NCI-H187 treated with DMSO at 0.1 percent for 48 hours (cell line): ENCODE results near the gene SCD5.
"Not testable (repeated sequence)": the region's sequence is repeated elsewhere in the genome, so short reads cannot be mapped to it uniquely, and the experiment has no call there.

ENCODE experiments used
- DNase-seq: peaks from one replicate; lab custom pipeline; 2025; lab: John Stamatoyannopoulos, UW

The SCD5 gene

DNA sequence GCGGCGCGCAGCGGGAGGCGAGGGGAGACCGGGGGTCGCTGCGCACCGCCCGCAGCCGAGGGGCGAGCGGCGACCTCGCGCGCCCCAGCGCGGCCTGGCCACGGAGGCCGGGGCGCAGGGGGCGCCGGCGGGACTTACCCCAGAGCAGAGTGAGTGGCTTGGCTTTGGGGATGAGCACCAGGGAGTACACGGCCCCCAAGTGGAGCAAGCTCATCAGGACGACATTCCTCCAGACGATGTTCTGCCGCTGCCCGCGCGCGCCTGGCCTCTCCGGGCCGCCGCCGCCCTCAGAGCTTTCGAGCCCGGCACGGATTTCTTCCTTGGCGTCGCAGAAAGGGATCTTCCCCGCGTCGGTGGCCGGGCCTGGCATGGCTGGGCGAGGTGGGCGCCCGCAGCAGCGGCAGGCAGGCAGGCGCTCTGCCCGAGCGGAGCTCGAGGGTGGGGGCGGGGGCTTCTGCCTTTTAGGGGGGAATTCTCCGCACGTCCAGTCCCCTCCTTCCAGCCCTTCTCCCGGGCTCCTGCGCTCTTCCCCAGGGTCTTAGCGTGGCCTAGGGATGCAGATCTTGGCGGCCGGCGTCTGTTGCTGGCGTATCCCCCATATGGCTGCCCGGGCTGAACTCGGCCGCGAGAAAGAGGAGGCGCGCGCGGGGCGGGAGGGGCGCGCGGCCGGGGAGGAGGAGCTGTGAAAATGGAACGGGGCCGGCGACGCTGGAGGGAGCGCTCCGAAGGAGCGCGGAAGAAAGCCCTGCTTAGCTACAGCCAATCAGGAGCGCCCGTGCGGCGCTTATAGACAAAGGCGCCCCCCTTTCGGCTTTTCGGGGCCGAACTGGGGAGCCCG, at the start of gene SCD5:
Gene SCD5, minus strand, starts transcription at position 629 of the 838 bp plus-strand sequence. Its CDS starts 259 bp downstream, at position 370.
- DNase-seq, result no peak

DNA sequence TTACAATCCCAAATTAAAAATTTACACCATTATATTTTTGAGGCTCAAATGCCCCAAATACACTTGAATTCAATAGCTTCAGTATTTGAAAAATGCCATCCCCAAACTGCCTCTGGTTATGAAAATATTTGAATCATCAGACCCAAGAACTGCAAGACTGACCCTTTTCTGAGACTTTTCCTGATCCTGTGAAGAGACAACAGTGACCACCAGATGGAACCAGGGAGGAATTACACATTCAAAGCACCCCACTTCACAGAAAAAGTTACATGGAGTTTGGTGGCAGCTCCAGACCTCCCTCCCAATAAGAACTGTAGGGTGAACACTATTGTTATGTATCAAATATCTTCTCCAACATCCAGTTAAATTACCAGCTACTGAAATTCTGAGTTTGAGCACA, 44.0 kb upstream of the SCD5 start:
- DNase-seq, result no peak

DNA sequence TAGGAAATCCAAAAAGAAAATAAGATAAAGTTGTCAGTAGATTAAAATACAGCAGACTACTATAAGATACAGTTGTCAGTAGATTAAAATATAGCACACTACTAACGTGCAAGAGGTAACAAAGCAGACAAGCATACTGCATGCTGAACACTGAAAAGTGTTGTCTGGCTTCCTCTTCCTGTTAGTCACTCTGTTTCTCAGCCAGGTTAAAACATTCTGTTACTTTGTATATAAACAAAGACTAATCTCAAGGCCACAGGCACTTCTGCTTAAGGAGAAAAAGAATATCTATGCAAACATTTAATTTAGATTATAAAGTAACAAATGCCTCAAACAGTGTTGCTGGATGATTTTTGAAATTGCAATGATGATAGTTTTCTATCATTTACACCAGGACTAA, 41.0 kb upstream of the SCD5 start:
- no peak for DNase-seq

DNA sequence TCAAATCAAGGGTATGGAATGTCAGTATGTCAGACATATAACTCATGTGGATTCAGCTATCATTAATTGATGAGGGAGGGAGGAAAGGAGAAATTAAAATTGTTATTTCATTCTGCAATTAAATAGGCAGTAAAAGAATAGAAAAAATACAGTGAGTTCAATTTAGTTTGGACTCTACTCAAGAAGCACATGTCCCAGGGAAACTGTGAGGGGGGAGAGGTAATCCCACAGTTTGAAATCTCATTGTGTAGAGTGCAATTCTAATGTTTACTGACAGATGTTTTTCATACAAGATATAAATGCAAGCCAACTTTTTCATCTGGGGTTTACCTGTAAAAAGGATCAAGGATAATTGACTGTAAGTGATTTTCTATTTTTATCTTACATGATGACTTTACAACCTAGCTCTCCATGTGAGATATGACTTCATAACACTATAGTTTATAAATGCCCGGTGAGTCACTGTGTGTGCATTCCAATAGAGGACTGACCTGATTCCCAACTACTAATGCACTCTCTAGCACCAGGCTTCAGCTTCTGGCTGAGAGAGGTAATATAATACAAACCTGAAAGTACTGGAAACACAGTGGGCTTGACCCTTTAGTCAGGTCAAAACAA, 35.2 kb upstream of the SCD5 start:
- DNase-seq, result no peak

DNA sequence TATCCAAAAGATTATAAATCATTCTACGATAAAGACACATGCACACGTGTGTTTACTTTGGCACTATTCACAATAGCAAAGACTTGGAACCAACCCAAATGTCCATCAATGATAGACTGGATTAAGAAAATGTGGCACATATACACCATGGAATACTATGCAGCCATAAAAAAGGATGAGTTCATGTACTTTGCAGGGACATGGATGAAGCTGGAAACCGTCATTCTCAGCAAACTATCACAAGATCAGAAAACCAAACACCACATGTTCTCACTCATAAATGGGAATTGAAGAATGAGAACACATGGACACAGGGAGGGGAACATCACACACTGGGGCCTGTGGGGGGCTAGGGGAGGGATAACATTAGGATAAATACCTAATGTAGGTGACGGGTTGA, 34.5 kb upstream of the SCD5 start:
- not testable (repeated sequence) for DNase-seq

DNA sequence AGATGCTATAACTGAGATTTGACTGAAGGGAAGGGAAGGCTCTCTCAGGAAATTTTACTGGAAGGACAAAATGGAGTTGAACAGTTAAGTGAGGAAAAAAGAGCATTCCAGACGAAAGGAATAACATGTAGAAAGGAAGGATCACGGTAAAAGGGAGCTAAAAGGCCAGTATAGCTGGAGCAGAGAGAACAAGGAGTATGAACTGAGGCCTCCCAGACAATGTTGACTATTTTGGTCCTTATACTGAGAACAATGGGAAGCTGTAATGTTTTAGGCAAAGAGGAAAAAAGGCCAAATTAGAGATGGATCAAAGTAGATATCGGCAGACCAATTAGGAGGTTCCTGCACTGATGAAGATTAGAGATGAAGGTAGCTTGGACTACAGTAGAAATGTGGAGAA, 26.8 kb upstream of the SCD5 start:
- no peak for DNase-seq

DNA sequence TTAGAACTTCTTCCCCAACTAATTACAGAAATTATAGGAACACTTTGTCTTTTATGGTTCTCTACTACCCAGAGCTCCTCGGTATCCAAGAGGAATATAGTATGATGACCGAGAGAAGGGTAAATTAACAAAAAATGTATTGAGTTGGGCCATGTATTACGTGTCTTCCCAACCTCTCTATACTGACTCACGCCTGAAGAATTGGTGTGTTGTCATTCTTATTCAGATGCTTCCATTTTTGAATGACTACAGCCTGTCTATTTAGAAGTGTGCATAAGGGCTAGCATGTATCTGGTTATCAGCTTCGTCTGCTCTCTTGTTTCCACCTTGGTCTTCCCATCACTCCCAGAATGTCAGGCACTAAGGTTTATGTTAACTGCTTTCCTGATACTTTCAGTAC, 24.5 kb upstream of the SCD5 start:
- DNase-seq, result no peak

DNA sequence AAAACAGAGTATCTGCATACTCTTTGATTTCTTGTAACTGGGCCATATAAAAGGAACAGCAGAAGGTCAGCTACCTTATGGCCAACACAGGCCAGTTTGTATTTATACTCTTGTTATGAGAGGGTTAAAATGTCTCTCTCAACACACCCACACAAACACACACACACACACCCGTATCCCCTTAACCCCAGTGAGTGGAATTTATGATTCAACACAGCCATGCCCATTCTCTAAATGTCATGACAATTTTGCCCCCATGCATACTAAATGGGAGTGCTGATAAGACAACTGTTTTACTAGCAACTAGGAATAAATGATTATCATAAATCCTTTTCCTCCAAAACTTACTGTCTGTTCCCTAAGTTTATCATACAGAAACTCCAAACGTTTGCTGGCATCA, 22.1 kb upstream of the SCD5 start:
- DNase-seq, result no peak

DNA sequence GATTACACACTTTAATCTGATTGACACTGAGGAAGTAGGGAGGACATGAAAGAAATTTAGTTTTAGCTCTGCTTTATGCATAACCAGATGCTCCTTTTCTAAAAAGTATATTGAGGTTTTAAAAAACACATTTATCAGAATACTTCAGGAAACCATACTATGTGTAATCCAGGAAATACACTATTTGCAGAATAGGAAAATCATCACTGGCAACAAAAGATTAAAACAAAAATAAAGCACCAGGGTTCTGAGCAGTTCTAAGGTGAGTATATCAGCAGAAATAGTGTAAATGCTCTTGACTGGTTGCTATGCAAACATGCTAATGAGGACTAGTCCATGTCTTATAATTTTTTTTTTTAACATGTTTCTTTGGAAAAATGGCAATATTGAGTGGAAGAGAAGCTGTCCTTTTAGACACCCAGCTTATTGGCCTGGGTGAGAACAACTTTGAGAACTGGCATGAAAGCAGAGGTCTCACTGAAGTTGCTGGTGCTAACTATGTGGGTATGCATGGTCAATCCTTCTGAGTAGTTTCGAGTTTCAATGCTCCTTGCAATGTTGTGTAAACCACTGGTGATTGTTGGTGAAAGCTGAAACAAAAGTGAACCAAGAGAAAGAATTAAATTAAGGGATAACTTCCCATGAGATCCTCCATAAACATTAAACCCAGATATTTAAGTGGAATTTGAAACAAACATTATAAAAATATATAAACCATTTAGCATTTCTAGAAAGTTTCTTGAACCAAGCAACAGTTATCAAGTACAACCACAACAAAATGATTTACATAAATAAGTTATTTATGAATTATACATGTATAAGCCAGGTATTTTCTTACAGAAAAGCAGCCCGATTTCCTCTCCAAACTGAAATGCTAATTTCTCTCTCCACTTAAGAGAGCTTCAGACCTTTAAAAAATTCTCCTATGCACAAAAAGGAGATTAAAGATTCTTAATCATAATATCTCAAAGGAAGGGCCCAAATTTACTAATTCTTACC, 20.4 kb upstream of the SCD5 start:
- DNase-seq, result no peak

DNA sequence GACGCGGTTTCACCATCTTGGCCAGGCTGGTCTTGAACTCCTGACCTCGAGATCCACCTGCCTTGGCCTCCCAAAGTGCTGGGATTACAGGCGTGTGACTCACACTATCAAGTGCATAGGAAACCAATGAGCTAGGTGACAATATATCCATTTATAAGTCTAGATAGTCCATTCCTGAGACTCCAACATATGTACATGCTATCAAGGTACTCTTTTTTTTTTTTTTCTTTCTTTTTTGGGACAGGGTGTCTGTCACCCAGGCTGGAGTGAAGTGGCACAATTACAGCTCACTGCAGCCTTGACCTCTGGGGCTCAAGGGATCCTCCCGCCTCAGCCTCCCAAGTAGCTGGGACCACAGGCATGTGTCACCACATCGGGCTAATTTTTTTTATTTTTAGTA, 18.3 kb upstream of the SCD5 start:
- not testable (repeated sequence) for DNase-seq

DNA sequence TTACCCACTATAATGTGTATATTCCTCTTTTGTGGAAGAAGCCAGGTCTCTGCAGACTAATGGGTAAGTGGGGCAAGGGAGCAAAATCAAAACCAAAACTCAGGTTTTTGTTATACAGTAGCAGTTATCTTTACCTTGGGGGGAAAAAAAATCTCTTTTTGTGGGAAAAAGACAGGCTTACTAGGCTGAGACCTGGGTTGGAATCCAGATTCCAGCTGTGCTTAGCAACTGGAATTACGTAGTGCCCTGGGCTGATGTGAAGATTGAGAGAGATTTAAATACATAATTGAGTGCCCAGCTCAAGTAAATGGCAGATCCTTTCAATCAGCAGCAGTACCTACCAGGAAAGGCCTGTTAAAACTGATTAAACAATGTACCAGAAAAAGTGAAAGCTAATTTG, 15.4 kb upstream of the SCD5 start:
- no peak for DNase-seq

DNA sequence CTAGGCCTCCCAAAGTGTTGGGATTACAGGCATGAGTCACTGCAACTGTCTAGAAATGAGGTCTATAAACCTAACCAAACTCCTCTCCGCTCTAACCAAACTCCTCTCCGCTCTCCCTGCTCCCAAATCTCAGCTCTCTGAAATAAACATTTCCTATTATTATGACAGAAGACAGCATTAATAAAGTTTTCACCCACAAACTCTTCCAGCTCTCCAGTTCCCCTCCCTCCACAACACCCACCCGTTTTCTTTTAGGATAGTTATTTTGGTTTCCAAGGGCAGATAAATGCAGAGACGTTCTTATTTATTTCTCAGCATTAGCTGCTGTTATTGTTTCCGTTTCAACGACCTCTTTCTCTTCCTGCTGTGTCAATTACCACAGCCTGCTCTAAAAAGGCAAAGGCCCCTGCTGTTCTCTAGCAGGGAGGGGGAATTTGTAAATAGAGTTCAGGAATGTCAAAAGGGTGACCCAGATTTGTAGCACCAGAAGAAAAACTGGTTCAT, 13.3 kb upstream of the SCD5 start:
- DNase-seq, result no peak

DNA sequence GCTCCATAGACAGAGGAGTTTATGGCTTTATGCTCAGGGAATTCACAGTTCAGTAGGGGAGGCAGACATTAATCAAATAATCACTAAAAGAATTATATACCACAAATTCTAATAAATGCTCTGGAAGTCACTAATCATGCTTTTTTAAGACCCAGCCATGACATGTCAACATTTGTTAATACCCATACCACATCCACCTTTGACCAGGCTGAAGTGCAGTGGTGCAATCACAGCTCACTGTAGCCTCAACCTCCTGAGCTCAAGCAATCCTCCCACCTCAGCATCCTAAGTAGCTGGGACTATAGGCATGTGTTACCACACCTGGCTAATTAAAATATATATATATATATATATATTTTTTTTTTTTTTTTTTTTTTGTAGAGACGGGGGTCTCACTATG, 12.8 kb upstream of the SCD5 start:
- no peak for DNase-seq

DNA sequence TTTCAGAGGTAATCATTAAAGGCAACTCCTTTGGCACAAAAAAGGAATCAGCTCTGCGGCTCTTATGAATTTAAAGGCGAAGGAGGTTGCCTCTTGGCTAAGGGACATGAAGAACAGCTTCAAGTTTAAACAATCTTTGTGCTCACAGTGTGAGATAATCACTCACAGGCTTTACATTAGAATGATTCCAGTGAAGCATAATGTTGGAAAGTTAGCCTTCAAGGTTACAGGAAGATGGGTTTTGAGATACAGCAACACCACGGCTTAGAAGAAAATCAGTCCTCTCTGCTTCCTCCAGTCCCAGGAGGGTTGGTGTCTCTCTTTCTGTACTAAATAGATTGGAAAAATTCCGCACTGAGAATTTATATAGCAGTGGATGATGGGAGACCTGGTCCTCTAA, 11.6 kb upstream of the SCD5 start:
- no peak for DNase-seq

DNA sequence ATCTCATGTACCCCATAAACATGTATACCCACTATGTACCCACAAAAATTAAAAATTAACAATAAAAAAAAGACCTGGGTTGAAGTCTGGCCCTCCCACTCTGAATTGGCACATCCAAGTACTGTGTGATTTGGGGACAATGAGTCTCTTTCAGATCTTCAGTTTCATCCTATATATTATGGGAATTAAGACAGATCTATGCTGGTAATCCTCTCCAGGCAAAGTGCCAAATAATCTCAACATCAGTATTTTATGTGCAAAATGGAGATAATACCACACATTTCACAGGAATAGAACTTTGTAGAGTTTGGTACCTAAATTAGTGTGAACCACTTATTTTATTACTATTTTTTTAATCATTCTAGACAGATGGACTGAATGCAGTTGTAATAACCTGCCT, 11.0 kb upstream of the SCD5 start:
- DNase-seq, result no peak

DNA sequence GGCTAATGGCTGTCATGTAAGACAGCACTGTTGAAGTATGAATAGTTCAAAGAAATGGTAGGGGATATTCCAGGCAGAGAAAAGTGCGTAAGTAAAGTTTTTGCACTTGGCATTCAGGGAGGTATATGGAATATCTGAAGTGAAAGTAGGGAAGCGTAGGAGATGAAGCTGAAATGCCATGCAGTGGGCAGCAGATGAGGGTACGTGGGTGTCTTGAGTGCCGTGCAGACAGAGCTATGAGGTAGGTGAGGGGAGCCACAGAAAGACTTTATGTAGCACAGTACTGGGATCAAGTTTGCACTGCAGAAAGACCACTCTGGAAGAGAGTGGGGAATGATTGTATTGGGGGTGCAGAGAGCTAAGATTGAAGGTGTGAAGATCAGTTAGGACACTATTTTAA, 5.2 kb upstream of the SCD5 start:
- no peak for DNase-seq

DNA sequence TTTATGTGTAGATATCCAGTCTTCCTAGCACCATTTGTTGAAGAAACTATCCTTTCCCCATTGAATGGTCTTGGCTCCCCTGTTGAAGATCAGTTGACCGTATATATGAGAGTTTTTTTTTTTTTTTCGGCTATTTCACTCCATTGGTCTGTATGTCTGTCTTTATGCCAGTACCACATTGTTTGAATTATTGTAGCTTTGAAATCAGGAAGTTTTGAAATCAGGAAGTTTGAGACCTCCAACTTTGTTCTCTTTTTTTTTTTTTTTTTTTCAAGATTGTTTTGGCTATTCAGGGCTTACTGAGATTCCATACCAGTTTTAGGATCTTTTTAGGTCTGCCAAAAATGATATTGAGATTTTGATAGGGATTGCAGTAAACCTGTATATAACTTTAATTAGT, 4.3 kb upstream of the SCD5 start:
- DNase-seq, result no peak

DNA sequence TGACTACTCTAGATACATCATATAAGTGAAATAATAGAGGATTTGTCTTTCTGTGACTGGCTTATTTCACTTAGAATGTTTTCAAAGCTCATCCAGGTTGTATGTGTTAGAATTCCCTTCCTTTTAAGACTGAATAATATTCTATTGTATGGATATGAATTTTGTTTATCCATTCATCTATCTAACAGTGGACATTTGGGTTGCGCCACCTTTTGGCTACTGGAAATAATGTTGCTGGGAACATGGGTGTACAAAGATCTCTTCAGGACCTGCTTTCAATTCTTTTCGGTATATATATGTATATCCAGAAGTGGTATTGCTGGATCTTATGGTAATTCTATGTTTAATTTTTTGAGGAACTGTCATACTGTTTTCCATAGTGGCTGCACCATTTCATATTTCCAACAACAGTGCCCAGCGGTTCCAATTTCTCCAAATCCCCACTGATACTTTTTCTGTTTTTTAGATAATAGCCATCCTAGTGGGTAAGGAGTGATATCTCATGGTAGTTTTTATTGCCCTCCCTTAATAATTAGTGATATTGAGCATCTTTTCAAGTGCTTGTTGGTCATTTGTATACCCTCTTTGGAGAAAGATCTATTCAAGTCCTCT, 3.4 kb upstream of the SCD5 start:
- no peak for DNase-seq

DNA sequence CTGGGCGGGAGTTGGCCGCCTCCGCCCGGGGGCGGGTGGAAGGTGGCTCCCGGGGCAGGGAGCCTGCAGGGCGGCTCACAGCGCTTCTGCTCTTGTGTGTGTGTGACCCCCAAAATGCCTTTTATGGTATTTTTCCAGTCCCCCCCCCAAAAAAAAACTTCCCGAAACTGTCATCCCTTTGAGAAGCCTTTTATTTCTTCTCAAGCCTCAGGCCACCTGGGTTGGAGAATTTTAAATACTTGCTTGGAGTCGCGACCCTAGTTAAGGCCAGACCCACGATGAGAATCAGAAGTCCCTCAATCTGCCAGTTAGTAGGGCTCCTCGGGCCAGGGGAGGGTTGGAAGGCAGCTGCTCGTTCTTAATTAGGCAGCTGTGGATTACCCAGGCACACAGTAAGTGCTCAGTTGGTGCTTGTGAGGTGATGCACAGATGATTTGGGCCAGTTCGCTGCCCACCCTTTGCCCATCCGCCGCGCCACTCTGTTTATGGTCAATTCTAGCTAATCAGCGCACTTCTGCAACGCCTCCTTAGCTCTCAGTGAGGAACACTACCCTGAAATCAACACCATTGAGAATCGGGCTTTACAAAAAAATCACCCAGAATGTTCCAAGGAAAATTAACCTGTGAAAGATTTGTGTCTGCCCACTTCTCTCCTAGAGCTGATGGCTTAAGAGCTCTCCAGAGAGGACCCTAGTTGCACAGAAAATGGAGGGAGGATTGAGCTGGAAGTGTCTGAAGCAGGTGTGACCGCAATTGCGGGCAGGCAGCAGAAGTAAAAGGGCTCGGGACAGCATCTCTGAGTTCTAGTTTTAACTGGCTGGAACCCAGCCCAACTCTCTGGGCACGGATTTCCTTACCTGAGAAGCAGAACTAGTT, 648 bp upstream of the SCD5 start:
- DNase-seq, result peak; percentile 38

DNA sequence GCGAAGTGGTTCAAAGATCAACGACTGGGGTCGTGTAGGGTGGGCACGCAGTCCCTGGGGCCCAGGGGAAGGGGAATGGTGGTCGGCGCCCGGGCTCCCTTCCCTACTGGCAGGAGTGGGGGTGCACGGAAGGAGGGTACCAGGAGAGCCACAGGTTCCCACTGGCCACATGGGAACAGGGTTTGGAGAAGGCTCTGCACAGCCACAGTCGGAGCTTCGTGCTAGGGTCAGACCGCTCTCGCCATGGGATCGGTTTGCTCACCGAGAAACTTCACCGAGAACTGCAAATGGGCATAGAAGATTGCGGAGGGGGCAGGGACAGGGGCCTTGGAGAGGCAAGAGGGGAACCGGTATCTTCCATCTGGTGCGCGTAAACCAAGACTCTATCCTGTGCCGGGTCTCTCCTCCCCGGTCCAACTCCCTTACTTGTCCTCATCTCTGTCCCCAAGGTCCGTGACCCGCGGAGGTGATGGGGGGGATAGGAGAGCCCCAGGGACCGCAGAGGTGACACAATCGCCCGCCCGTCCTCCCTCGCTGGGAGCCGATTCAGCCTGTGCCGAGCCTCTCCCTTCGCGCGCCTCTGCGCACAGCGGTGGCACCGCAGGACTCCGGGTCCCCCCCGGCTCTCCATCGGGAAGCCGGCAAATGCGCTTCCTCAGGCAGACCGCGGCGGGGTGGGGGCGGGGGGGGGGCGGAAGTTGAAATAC, 1.0 kb downstream of the SCD5 start:
- DNase-seq, result no peak
